Measurements from ENCODE around the gene P3H3.
"Not testable (repeated sequence)": the region's sequence is repeated elsewhere in the genome, so short reads cannot be mapped to it uniquely, and the experiment has no call there.

The P3H3 gene

GRCh38 chr12:6868211-6869048 is 40.2 kb downstream of the P3H3 start:
- Histone ChIP-seq H3K4me1 (ENCODE audit: low read length) (peaks cover 36% of the 10 kb centered on the region), H3K79me2 (ENCODE audit: low read length) (peaks cover 50% of the 10 kb centered on the region)

GRCh38 chr12:6869049-6870021 is 41.1 kb downstream of the P3H3 start:
- Histone ChIP-seq H3K9me2 (replicated peaks; ENCODE audit: insufficient read depth, low read length) (no peaks in the 10 kb centered on the region), H3K36me3 (replicated peaks; ENCODE audit: insufficient read depth, low read length) (peaks cover 4% of the 10 kb centered on the region), H3F3A (ENCODE audit: insufficient read depth, low read length) (peaks cover 49% of the 10 kb centered on the region), H2AFZ (ENCODE audit: low read length) (no peak overlapping the region), H3K27ac (ENCODE audit: low read length) (peak overlapping the region; percentile 21; the same call in 1 of the 2 replicates), H3K4me1 (ENCODE audit: low read length) (peaks cover 36% of the 10 kb centered on the region), H3K9me3 (replicated peaks; ENCODE audit: insufficient read depth, low read length) (no peaks in the 10 kb centered on the region), H3K4me2 (ENCODE audit: low read depth, low read length) (peak overlapping the region; percentile 99), H3K27me3 (replicated peaks; ENCODE audit: insufficient read depth, low read length) (no peaks in the 10 kb centered on the region), H4K20me1 (ENCODE audit: insufficient read depth, low read length) (peaks cover 23% of the 10 kb centered on the region), H3K9ac (ENCODE audit: low read length) (peak overlapping the region; percentile 99; the same call in 1 of the 2 replicates), H3K79me2 (ENCODE audit: low read length) (peaks cover 50% of the 10 kb centered on the region), H3K4me3 (ENCODE audit: low read length) (peak overlapping the region; percentile 92)
- peak; percentile 81 for DNase-seq
- TF ChIP-seq EZH2 (optimal IDR thresholded peaks at IDR 0.05; ENCODE audit: low read depth, low read length) (no peak), CTCF (IDR thresholded peaks at IDR 0.05; ENCODE audit: low read length) (peak; percentile 83)

More at GRCh38 chr12:6868211-6869048, 40.2 kb downstream of the P3H3 start:
- H3K27ac ChIP-seq (ENCODE audit: low read length) = peak overlapping the region; percentile 80; the same call in 1 of the 2 replicates
- TF ChIP-seq CTCF (IDR thresholded peaks at IDR 0.05; ENCODE audit: low read length) (peak; percentile 34), EZH2 (optimal IDR thresholded peaks at IDR 0.05; ENCODE audit: low read depth, low read length) (no peak), EZH2phosphoT487 (IDR thresholded peaks at IDR 0.05; ENCODE audit: low read length) (no peak)
- H4K20me1 ChIP-seq (ENCODE audit: insufficient read depth, low read length) = peaks cover 23% of the 10 kb centered on the region
- DNase-seq = no peak
- H3F3A ChIP-seq (ENCODE audit: insufficient read depth, low read length) = peaks cover 46% of the 10 kb centered on the region
- peaks cover 4% of the 10 kb centered on the region for H3K36me3 ChIP-seq (replicated peaks; ENCODE audit: insufficient read depth, low read length)
- no peak overlapping the region for H2AFZ ChIP-seq (ENCODE audit: low read length)
- peak overlapping the region; percentile 99 for H3K4me2 ChIP-seq (ENCODE audit: low read depth, low read length)
- peak overlapping the region; percentile 92 for H3K4me3 ChIP-seq (ENCODE audit: low read length)
- H3K9me3 ChIP-seq (replicated peaks; ENCODE audit: insufficient read depth, low read length) = no peaks in the 10 kb centered on the region
- peak overlapping the region; percentile 99 for H3K9ac ChIP-seq (ENCODE audit: low read length)
- H3K9me2 ChIP-seq (replicated peaks; ENCODE audit: insufficient read depth, low read length) = no peaks in the 10 kb centered on the region
- no peaks in the 10 kb centered on the region for H3K27me3 ChIP-seq (replicated peaks; ENCODE audit: insufficient read depth, low read length)

GRCh38 chr12:6870304-6870703 is 42.1 kb downstream of the P3H3 start:
- H3K27ac ChIP-seq (ENCODE audit: low read length); H3K9me3 ChIP-seq (replicated peaks; ENCODE audit: insufficient read depth, low read length); H3K4me2 ChIP-seq (ENCODE audit: low read depth, low read length); H3K36me3 ChIP-seq (replicated peaks; ENCODE audit: insufficient read depth, low read length); H3K4me3 ChIP-seq (ENCODE audit: low read length); H2AFZ ChIP-seq (ENCODE audit: low read length); H3K9me2 ChIP-seq (replicated peaks; ENCODE audit: insufficient read depth, low read length); H3K27me3 ChIP-seq (replicated peaks; ENCODE audit: insufficient read depth, low read length); DNase-seq; H3K9ac ChIP-seq (ENCODE audit: low read length): not testable (repeated sequence)
- H4K20me1 ChIP-seq (ENCODE audit: insufficient read depth, low read length) = peaks cover 23% of the 10 kb centered on the region
- peaks cover 36% of the 10 kb centered on the region for H3K4me1 ChIP-seq (ENCODE audit: low read length)
- peaks cover 50% of the 10 kb centered on the region for H3K79me2 ChIP-seq (ENCODE audit: low read length)
- H3F3A ChIP-seq (ENCODE audit: insufficient read depth, low read length) = peaks cover 49% of the 10 kb centered on the region
